GM19395 (cell line): ENCODE results near the gene ARFIP1.
"Not testable (repeated sequence)": the region's sequence is repeated elsewhere in the genome, so short reads cannot be mapped to it uniquely, and the experiment has no call there.

ENCODE experiments used
- ATAC-seq: cut with Tn5 transposase; IDR thresholded peaks from one replicate; pipeline ENCODE4 v1.9.1; 2021; ENCODE audit warnings: mild to moderate bottlenecking, moderate library complexity; ENCODE audit not compliant: unreplicated experiment

ARFIP1 gene

DNA sequence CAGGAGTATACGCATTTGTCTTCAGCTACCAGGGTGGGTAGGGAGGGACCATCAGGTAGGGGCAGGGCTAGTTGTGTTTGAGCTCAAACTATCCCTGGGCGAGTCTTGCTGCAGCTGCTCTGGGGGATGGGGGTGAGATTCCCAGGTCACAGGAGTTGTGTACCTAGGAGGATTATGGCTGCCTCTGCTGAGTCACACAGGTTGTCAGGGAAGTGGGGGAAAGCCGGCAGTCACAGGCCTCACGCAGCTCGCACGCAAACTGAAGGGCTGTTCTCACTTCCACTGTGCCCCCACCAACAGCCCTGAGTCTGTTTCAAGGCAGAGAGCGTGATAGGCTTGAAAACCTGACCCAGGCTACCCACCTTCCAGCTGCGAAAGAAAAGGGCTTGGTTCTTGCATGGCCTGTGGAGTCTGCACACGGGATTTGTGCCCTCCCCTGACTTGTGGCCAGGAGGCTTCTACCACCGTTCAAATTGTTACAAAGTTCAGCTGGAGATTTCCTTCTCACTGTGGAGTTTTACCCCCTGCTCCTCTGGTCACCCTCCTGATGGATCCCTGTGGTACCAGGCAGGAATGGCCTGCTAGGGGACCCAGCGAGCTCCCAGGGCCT lies 63.8 kb downstream of the ARFIP1 start:
- ATAC-seq = no peak

DNA sequence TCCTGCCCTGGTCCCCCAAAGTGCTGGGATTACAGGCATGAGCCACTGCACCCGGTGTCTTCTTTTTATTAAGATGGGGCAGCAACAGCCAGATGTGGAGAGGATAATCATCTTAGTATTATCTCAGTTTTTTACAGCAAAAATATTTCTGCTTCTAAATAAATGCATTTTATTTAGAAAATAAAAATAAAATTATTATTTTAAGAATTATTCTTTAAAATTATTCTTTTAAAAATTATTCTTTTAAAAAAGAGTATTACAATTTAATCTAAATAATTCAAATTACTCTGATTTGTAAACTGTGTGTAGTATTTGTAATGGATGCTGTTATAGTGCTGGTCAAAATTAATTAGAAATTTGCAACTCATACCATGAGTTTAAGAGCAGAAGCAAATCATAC lies 67.6 kb downstream of the ARFIP1 start:
- ATAC-seq = no peak

DNA sequence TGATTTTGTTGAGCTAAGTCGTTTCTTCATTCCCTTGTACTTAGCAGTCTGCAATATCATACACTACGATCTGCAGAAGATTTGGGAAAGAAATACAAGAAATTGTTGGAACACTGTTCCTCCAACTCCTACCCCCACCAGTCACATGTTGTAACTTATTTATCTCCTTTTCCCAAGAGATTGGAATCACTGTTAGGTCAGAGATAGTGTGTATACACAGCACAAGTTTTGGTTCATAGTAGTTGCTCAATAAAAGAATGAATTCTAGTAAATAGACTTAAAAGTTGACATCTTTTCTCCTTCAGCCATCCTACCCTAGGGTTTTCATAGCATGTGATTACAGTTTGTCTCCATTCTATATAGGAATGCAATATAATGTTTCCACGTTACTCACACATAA lies 68.8 kb downstream of the ARFIP1 start:
- ATAC-seq = no peak

DNA sequence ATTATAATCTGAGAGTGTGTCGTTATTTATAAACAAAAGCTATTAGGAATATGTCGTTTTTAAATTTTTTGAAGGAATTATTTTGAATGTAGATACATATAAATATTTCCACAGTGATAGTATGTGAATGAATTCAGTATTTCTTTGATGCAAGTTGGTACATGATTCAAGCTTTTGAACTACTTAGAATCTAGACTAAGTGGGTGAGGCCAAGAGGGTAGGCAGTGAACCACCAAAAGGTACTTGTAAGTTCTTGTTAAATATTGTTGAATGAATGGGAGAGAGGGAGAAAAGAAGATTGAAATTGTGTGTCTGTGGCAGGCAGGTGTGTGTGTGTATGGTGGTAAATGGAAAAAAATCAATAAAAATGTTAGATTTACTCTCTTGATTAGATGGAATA lies 69.6 kb downstream of the ARFIP1 start:
- ATAC-seq = no peak

DNA sequence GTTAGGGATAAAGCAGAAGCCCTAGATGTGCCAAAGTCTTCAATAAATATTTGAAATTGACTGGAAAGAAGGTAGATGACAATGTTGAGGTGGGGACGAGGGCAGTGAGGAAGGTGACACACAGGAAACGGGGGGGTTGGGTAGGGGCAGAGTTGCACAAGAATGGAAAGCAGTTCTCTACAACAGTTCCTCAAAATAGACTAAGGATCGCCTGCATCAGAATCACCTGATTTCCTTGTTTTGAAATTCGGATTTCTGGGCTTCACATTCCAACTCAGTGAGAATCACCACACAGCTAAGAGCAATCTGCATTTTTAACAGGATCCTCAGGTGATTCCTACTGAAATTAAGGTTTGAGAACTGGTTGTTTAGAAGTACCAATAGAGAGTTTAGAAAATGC lies 70.6 kb downstream of the ARFIP1 start:
- peak; percentile 59 for ATAC-seq

DNA sequence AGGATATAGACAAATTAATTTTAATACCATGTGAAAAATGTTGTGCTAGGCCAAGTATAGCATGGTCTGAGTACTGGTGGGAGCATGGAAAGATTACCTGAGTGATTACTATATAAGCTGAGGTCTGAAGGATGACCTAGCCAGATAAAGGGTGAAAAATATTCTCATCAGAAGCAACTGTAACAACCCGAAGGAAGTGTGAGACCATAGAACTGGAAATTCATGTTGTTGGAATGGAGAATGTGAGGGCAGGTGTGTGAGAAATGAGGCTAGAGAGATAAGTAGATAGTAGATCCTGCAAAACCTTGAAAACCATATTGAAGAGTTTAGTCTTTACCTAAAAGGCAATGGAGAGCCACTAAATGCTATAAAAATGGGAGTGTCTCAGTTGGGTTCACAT lies 71.5 kb downstream of the ARFIP1 start:
- no peak for ATAC-seq

DNA sequence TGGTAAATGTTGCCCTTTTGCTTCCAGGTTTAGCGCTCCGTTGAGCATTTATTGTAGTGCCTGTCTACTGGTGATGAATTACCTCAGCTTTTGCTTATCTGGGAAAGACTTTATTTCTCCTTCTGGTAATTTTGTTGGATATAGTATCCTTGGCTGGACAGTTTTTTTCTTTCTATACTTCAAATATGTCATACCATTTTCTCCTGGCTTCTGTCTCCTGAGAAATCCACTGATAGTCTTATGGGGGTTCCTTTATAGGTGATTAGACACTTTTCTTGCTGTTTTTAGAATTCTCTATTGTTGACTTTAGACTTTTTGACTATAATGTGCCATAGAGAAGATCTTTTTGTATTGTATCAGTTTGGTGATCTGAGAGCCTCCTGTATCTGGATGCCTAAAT lies 73.5 kb downstream of the ARFIP1 start:
- ATAC-seq = no peak

DNA sequence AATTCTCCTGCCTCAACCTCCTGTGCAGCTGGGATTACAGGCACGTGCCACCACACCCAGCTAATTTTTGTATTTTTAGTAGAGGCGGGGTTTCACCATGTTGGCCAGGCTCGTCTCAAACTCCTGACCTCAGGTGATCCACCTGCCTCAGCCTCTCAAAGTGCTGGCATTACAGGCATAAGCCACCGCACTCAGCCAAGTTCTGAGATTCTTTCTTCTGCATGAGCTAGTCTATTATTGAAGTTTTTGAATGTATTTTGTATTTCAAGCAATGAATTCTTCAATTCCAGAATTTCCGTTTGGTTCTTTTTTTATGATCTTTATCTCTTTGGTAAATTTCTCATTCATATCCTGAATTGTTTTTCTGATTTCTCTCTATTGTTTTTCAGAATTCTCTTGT lies 74.3 kb downstream of the ARFIP1 start:
- not testable (repeated sequence) for ATAC-seq

DNA sequence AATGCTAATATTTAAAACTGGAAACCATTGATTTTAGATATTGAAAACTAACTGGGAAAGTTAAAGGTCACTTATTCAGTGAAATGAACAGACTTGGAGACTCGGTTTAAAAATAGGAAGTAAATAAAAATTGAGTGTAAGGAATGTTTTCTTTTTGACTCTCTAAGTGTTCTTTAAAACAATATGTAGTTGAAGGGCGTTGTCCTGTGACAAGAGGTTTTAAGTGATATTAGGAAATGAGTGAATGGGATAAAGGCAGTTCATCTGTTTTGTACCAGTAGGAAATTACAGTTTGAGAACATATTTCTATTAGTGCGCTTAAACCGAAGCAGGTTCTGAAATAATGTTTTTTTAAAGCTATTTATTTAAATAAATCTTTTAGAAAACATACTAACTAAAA lies 77.2 kb downstream of the ARFIP1 start:
- ATAC-seq = no peak

DNA sequence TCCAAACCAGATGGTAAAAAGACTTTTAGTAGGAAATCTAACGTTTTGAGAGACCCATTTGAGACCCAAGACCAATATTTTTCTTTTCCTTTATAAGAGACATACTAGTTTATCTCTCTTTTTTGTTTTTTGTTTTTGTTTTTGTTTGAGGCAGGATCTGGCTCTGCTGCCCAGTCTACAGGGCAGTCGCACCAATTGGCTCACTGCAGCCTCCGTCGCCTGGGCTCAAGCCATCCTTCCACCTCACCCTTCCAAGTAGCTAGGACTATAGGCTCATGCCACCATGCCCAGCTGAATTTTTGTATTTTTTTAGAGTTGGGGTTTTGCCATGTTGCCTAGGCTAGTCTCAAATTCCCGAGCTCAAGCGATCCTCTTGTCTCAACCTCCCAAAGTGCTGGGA lies 79.2 kb downstream of the ARFIP1 start:
- no peak for ATAC-seq

DNA sequence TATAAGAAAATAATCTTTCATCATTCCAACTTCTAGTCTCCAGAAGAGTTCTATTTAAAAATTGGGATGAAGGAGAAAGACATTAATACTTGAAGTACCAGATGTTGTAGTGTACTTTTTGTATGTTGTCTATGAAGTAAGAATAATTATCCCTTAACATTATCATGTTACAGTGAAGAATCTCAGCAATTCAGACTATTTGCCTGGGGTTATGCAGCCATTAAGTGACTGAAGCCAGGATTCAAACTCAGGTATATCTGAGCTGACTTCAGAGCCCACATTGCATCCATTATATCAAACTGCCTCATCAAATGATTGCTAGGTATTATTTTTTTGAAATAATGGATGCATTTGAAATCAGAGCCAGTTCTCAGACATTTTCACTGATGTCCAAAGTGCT lies 80.3 kb downstream of the ARFIP1 start:
- ATAC-seq = no peak

DNA sequence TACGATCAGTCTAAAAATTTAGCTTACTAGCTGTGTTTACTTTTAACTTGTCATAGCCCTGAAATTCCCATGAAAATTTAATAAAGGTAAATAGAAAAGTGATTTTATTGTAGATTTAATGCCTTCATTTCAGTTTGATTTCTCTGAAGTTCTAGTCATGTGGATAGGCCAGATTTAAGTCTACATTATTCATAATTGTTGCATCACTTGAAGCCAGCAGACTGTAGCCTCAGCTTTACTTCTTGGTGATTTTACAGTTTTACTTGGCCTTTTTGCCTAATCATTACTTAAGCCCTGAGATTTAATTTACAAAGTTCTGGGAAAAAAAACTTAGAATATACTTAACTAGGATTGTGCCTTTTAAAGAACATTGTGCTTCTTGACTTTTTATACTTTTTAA lies 82.9 kb downstream of the ARFIP1 start:
- no peak for ATAC-seq

DNA sequence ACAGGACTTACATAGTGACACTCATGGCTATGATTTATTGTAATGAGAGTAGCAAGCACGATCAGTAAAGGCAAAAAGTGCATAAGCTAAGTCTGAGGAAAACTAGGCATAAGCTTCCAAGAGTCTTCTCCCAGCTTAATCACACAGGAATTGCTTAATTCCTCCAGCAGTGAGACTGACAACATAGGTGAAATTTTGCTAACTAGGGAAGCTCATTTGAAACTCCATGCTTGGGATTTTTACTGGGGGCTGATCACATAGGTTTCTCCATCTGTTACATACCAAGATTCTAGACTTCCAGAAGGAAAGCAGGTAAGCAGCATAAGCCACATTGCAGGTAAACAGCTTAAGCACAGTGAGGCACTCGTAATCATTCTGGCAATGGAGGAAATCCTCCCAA lies 84.6 kb downstream of the ARFIP1 start:
- no peak for ATAC-seq

DNA sequence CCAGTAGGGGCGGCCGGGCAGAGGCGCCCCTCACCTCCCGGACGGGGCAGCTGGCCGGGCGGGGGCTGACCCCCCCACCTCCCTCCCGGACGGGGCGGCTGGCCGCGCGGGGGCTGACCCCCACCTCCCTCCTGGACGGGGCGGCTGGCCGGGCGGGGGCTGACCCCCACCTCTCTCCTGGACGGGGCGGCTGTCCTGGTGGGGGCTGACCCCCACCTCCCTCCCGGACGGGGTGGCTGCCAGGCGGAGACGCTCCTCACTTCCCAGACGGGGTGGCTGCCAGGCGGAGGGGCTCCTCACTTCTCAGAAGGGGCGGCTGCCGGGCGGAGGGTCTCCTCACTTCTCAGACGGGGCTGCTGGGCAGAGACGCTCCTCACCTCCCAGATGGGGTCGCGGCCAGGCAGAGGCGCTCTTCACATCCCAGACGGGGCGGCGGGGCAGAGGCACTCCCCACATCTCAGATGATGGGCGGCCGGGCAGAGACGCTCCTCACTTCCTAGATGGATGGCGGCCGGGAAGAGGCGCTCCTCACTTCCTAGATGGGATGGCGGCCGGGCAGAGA lies 86.8 kb downstream of the ARFIP1 start:
- not testable (repeated sequence) for ATAC-seq

DNA sequence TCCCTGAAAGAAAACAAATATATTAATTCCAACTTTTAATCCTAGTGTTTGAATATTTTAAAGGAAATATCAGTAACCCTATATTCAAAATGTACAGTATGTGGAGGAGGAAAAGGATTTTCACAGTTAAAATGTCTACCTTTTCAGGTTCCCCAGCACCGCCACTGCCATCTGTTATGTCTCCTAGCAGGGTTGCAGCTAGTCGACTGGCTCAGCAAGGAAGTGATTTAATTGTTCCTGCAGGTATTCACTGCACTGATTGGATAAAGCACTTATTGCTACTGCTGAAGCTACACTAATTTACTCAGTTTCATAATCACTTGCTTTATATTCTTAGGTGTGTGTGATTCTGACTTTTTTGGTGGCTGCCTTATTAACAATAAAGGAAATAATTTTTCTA lies 90.9 kb downstream of the ARFIP1 start:
- ATAC-seq = no peak

DNA sequence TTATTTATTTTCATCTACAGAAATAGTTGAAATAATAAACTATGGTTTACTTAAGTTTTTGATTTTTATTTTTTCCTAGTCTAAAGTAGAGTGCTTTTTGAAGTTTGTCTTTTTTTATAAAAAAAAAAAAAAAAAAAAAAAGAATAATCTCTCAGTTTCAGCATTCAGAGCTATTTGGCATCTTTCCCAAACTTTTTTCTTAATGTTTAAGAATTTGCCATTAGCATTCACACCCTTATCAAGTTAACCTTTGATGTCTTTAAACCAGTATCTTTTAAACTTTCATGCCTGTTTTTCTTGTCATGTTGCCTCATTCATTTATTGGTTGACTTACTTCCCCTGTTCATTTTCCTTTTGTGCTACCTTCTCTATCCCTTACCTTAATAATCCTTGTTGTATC lies 95.5 kb downstream of the ARFIP1 start:
- ATAC-seq = no peak

DNA sequence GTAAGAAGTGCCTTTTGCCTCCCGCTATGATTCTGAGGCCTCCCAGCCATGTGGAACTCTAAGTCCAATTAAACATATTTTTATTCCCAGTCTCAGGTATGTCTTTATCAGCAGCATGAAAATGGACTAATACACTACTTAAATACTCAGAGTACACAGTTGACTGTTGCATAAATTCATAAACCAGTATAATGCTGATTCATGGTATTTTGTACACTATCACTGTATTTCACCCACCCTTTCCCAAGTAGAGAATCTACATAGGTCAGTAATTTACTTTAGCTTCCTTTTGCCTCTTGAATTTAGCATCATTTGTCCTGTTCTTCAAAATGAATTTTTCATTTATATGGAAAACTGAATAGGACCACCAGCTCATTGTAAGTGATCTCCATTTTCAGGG lies 98.1 kb downstream of the ARFIP1 start:
- ATAC-seq = no peak

DNA sequence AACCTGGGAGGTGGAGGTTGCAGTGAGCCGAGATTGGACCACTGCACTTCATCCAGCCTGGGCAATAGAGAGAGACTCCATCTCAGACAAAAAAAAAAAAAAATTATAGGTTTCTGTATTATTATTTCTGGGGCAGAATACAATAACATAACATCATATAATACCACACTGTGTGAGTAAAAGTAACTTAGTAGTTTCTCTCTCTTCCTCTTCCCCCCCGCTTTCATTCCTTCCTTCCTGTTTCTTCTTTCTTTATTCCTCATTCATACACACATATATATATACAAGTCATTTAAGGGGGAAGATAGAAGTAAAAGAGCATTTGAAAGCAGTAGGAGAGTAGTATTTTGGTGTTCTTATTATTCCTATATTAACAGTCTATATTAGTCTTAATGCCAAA lies 100.5 kb downstream of the ARFIP1 start:
- ATAC-seq = no peak

DNA sequence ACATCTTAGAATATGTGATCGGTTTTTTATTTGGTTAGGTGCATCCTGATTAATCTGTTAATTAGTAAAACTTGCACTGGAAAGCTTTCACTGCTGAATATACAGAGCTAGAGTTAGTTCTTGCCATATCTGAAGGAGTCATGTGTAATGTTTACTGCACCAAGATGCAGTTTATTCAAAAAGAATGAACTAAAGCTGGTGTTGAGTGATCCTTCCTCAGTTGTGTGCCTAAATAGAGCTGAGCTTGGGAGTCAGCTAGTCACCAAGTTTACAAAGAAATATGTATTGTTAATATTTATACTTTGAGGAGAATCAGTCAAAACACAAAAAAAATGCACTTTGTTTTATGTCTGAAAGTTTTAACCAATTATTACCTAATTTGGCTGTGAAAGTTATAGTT lies 102.2 kb downstream of the ARFIP1 start:
- ATAC-seq = no peak

DNA sequence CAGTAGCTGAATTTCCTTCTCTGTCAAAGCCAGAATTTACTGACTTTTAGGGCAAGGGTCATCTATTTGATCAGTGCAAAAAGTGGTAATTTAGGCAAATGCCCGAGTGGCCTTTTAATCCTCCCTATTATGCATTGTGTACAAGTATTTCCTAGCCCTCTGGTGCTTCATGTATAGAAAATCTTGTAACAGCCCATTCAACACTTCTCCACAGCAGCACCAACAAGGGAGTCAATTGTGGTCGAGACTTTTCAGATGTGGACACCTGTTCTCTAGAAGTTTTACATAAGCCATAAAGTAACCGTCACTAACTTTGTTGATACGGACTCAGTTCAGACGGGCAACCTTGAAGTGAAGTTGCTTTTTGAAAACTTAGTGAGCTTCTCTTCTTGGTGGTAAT lies 105.4 kb downstream of the ARFIP1 start:
- ATAC-seq = no peak

DNA sequence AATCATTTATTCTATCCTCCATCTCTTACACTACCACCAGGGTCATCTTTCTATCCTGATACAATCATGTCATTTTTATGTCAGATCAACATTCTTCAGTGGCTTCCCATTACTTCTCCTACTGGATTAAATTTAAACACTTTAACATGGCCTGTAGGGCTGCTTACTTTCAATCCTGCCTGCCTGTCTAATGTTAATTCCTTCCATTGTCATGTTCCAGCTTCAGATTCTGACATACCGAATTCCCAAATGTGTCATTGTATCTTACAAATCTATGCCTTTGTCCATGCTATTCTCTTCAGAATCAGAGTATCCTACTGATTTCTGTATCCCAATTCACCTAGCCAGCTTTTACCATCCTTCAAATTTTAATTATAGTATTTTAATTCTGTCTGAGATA lies 106.4 kb downstream of the ARFIP1 start:
- ATAC-seq = no peak

DNA sequence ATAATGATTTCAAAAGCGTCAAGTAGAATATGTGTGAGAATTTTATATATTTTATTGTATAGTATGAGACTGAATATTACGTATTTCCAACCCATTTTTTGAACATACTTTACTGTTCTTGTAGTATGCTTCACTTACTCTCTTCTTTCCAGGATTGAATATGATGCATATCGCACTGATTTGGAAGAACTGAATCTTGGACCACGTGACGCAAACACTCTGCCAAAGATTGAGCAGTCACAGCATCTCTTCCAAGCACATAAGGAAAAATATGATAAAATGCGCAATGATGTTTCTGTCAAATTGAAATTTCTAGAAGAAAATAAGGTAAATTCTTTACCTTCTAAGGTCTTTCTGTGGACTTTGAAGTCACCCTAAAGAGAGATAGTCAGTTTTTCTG lies 108.2 kb downstream of the ARFIP1 start:
- ATAC-seq = no peak

DNA sequence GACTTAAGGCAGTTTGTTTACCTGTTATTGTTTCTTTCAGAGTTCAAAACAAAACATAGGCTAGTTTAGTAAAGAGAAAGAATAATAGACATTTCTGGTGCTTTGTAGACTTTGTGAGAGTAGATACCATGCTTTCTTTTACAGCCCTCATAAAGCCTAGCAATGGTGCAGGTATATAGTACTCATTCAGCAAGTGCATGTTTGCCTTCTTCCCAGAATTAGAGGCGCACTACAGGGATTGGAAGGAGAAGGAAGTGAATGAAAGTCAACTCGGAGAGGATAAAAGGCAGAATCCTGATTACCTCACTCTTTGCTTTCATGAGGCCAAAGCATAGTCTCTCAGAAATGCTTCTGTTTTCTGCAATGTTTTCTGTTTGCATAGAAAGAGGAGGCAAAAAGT lies 113.2 kb downstream of the ARFIP1 start:
- no peak for ATAC-seq
